Measurements from ENCODE around the gene LMTK2. TPM values are rescaled to one million over a fixed set of nuclear protein-coding genes. Genes with fewer than 3 reads are reported as not detected.

Gene LMTK2
- total RNA-seq, 1 donor from 2014 or later, result 15.4 TPM

DNA sequence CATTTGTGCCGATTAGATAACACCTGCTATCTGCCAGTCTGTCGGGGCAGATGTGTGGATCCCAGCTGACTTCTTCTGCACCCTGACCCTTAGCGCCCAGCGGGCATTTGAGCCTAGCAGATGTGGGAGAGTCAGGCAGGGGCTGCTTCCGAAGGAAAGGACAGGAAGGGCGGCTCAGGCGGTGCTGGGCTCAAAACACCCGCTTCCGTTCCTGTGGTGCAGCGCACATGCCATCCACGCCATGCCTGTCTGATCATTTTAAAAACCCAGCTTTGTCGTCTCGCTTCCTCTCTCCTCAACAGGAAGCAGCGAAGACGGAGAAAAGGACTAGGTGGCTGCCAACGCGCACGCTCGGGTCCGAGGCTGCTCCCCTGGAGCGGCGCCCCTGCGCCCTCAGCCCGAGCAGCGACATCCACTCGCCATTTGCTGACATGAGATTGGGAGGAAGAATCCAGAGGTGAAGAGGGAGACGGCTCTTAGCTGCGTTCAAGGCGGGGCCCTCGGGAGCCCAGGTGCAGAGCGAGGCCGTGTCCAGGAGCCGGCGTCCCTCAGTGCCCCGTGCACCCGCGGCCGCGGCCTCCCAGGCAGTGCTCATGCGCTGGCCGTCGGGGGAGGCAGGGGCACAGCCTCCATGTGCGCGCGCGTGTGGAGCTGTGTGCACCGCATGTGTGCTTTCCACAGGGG, 98.6 kb downstream of the LMTK2 start:
- H3K27ac Mint-ChIP-seq (ENCODE audit: unreplicated experiment), result no peak overlapping the region
- peaks cover 3% of the 10 kb centered on the region for H3K4me1 Mint-ChIP-seq (ENCODE audit: unreplicated experiment)
- H3K27me3 Mint-ChIP-seq (ENCODE audit: unreplicated experiment), result no peaks in the 10 kb centered on the region
- no peak overlapping the region for H3K4me3 Mint-ChIP-seq (ENCODE audit: unreplicated experiment)
- TF ChIP-seq, protein P1, sequence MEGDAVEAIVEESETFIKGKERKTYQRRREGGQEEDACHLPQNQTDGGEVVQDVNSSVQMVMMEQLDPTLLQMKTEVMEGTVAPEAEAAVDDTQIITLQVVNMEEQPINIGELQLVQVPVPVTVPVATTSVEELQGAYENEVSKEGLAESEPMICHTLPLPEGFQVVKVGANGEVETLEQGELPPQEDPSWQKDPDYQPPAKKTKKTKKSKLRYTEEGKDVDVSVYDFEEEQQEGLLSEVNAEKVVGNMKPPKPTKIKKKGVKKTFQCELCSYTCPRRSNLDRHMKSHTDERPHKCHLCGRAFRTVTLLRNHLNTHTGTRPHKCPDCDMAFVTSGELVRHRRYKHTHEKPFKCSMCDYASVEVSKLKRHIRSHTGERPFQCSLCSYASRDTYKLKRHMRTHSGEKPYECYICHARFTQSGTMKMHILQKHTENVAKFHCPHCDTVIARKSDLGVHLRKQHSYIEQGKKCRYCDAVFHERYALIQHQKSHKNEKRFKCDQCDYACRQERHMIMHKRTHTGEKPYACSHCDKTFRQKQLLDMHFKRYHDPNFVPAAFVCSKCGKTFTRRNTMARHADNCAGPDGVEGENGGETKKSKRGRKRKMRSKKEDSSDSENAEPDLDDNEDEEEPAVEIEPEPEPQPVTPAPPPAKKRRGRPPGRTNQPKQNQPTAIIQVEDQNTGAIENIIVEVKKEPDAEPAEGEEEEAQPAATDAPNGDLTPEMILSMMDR (IDR thresholded peaks at IDR 0.05), result no peak
- no peak for DNase-seq (ENCODE audit: extremely low spot score, unreplicated experiment)
- no peaks in the 10 kb centered on the region for H3K9me3 Mint-ChIP-seq (ENCODE audit: unreplicated experiment)
- peaks cover 16% of the 10 kb centered on the region for H3K36me3 Mint-ChIP-seq (ENCODE audit: unreplicated experiment)

DNA sequence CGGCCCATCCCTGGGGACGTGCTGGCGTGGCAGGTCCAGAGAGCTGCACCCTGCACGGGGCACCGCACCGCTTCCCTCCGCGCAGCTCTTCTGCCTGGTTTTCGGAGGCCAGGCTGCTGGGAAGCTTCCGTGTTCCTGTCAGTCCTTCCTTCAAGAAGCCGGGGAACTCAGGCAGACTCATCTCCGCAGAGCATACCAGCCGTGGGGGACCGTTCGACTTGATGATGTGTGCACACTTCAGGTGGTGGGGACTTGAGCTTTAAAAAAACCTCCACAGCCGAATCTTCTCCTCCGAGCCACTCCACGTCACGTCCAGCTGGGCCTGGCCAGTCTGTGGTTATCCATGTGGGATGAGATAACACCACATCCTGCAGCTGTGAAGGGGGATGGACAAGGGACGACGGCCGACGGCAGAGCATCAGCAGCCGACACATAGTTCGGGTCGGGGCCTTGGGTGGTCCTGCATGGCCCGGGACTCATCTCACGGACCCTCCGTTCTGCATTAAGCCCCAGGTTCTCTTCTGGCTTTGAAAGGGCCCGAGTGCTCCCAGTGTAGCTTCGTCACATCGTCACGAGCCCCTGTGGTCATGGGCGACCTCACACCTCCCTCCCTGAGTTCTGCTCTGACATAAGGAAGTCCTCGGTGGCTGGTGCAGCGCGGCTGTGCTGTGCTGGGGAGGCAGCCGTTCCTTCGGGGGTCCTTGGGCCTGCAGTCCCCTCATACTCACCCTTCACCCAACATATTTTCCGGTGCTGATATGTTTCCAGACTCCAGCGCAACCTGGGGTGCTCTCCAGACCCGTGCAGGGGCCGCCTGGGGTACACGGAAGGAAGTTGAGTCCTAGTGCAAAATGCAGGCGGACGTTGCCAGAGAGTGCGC, 100.0 kb downstream of the LMTK2 start:
- no peak overlapping the region for H3K27ac Mint-ChIP-seq (ENCODE audit: unreplicated experiment)
- DNase-seq (ENCODE audit: extremely low spot score, unreplicated experiment), result no peak
- H3K36me3 Mint-ChIP-seq (ENCODE audit: unreplicated experiment), result peaks cover 16% of the 10 kb centered on the region
- no peaks in the 10 kb centered on the region for H3K9me3 Mint-ChIP-seq (ENCODE audit: unreplicated experiment)
- H3K4me3 Mint-ChIP-seq (ENCODE audit: unreplicated experiment), result no peak overlapping the region
- H3K4me1 Mint-ChIP-seq (ENCODE audit: unreplicated experiment), result peaks cover 4% of the 10 kb centered on the region
- TF ChIP-seq, protein P1 (IDR thresholded peaks at IDR 0.05), result no peak
- no peaks in the 10 kb centered on the region for H3K27me3 Mint-ChIP-seq (ENCODE audit: unreplicated experiment)

DNA sequence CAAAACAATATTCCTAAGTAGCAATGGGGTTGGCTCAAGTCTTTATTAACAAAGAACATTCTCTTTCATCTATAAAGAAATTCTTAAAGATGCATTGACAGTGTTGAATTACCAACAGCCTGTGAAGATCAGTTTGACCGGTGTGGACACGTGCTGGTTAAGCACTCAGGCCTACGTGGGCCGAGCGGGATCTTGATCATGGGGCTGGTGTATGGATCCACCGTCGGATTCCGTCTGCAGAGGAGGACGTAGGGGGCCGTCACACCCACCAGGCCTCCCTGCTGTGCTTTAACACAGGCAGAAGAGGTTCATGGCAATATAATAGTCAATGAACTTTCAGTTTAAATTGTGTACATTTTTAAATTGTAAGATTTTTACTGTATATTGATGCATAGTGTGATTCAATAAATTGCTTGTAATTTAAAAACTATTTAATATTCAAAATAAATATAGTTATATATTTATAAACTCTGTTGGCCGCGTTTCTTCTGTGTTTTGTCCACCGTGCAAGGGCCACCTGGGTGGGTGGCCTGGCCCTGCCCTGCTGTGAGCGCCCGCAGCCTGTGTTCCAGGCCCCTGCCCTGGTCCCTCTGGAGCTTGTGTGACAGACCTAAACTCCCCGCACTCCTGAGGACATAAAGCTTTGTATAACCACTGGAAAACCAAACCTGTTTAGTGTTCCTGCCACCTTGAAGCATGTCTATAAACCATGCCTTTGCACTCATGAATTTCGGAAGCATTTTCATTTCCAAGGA, 102.7 kb downstream of the LMTK2 start:
- H3K9me3 Mint-ChIP-seq (ENCODE audit: unreplicated experiment), result no peaks in the 10 kb centered on the region
- DNase-seq (ENCODE audit: extremely low spot score, unreplicated experiment), result no peak
- peaks cover 4% of the 10 kb centered on the region for H3K4me1 Mint-ChIP-seq (ENCODE audit: unreplicated experiment)
- no peaks in the 10 kb centered on the region for H3K27me3 Mint-ChIP-seq (ENCODE audit: unreplicated experiment)
- H3K36me3 Mint-ChIP-seq (ENCODE audit: unreplicated experiment), result peaks cover 16% of the 10 kb centered on the region
- no peak overlapping the region for H3K4me3 Mint-ChIP-seq (ENCODE audit: unreplicated experiment)
- TF ChIP-seq, protein P1 (IDR thresholded peaks at IDR 0.05), result no peak
- no peak overlapping the region for H3K27ac Mint-ChIP-seq (ENCODE audit: unreplicated experiment)

DNA sequence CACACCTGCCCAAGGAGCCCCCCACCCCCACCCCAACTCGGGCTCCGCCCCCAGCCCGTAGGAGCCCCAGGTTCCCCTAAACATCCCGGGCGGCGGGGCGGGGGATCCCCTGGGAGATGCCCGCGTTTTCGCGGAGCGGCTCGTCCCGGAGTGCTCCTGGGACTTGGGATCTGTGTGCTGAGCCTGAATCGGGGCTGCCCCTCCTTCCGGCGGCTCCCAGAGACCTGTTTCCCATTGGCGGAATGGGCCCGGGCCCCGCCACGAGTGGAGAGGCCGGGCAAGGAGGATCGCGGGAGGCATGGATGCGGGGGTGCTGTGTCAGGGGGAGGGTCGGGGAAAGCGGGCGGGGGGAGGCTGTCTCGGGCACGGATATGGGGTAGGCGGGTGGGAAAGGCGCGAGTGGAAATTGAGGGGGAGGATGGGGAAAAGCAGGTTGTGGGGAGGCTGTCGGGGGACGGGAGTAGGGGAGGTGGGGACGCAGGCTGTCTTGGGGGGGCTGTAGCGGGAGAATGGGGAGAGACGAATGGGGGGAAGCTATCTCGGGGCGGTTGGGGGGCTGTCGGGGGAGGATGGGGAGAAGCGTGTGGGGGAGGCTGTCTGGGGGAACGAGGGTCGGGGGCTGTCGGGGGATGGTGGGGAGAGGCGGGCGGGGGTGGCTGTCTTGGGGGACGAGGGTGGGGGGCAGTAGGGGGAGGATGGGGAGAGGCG, 104.0 kb downstream of the LMTK2 start:
- H3K4me3 Mint-ChIP-seq (ENCODE audit: unreplicated experiment), result no peak overlapping the region
- H3K4me1 Mint-ChIP-seq (ENCODE audit: unreplicated experiment), result peaks cover 4% of the 10 kb centered on the region
- DNase-seq (ENCODE audit: extremely low spot score, unreplicated experiment), result no peak
- peaks cover 17% of the 10 kb centered on the region for H3K36me3 Mint-ChIP-seq (ENCODE audit: unreplicated experiment)
- TF ChIP-seq, protein P1 (IDR thresholded peaks at IDR 0.05), result no peak
- no peaks in the 10 kb centered on the region for H3K9me3 Mint-ChIP-seq (ENCODE audit: unreplicated experiment)
- no peak overlapping the region for H3K27ac Mint-ChIP-seq (ENCODE audit: unreplicated experiment)
- H3K27me3 Mint-ChIP-seq (ENCODE audit: unreplicated experiment), result no peaks in the 10 kb centered on the region

All from osteocyte (in vitro differentiated cells).